Limb (tissue), 2 donors: Measurements from ENCODE around the gene ARNT2.

Experiments
- DNase-seq, 2 donors: peaks; one replicate each; pipeline ENCODE4 v3.0.0-alpha.2; 2016; ENCODE audit errors: extremely low spot score in 2 of 2

ARNT2 gene

DNA sequence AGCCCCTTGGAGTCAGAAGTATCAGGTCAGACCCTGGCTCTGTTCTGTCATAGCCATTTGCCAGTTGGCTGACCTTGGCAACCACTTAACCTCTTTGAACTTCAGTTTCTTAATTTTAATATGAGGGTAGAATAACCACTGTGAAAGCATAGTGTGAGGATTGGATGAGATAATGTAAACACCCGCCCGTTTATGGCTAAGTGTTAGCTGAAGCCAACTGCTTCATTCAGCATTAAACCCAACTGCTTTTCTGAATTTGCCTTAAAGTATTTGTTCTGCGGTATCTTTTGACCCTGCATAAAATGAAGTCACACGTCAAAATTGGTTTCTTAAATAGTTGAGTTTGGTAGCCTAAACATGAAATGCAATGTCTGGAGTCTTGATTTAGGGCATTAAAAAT, 169.4 kb downstream of the ARNT2 start:
- no peak for DNase-seq

DNA sequence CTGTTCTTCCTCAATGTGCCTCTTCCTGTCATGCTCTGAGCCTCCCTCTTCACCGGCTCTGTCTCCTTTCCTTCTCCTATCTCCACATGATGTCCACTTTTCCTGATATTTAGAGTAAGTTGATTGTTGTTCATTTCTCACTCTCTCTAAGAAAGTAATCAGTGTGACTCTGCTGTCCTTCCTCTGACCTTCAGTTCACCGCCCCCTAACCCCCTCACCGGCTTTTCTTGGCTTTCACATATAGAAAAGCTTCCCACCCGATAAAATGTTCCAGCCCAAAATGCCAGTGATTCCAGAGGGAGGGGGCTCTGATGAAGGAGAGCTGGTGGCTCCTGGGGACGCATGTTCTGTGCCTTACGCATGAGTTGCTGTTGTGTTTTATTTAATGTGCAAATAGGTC, 170.4 kb downstream of the ARNT2 start:
- DNase-seq: no peak

DNA sequence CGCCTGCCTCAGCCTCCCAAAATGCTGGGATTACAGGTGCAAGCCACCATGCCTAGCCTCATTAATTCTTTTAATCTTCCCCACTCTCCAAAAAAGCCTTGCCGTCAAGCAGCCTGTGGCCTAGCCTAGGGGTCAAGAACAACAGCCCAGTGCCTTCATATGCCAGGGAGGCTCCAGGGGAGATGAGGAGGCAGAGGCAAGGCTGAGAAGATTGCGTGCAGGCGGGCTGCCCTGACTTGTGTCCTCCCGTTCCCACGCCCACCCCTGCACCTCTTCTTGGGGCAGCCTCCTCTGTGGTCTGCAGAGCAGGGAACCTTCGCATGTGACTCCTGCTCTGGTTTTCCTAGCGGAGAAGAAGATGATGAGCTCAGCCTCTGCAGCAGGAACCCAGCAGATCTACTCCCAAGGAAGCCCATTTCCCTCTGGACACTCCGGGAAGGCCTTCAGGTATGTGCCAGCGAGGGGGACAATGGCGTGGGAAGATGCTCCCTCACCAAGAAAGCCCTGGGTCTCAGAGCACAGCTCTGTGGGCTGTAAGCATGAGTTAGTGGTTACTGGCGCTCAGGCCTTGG, 172.4 kb downstream of the ARNT2 start:
- no peak for DNase-seq

DNA sequence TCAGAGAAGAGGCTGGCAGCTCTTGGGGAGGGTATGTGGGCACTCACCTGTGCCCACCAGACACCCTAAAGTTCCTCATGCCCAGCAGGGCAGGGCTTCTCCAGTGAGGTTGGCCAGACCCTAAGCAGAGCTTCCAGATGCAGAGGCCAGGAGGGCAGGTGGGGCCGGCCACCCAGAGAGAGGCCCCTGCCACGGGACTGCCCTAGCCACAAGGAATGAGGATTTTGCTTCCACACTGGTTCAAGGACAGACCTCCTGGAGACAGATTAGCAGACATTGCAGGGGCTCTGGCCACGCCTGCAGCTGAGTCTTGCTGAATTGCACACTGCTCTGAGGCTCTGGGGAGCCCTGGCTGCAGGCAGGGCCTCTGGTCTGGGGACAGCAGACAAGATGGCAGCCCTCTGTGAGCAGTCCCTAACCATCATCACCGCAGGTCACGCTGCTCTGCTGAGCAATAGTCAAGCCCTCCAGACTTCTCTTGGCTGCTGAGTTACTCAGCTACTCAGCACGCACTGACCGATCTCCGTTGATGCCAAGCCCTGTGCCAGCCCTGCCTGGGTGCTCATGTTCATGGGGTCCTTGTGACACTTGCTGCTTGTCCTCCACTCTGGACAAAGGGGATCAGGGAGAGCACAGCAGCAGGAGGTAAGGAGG, 173.5 kb downstream of the ARNT2 start:
- DNase-seq: no peak

DNA sequence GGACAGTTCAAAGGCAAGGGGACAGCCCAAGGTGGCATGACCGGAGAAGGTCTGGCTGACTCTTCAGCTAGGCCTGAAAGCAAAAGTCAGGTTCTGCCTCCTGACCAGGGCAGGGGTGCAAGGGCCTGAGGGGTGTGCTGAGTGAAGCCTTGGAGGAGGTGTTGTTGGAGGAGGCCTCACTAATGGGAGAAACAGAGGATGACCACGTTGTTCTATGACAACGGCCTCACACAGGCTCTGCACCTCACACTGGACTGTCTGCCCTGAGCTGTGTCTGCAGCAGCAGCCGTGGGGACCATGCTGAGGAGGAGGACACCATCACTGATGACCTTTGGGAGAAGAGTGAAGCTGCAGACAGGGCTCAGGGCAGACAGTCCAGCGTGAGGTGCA, 174.0 kb downstream of the ARNT2 start:
- DNase-seq: no peak

DNA sequence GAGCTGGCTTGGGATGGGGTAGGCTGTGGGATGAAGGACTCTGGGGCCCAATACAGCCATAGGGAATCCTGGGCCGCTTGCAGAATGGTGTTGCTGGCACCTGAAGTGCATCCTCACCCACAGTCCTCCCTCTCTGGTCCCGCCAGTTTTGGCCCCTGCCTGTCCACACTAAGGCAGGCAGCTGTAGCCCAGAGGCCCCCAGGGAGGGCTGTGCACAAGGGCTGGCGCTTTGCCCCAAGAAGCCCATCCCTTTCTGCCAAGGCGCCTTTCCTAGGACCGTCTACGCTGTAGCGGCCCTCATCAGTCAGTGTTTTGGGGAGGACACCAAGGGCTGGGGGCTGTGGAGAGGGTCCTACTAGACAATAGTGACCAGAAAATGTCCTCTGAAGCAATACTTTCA, 174.7 kb downstream of the ARNT2 start:
- DNase-seq: no peak

DNA sequence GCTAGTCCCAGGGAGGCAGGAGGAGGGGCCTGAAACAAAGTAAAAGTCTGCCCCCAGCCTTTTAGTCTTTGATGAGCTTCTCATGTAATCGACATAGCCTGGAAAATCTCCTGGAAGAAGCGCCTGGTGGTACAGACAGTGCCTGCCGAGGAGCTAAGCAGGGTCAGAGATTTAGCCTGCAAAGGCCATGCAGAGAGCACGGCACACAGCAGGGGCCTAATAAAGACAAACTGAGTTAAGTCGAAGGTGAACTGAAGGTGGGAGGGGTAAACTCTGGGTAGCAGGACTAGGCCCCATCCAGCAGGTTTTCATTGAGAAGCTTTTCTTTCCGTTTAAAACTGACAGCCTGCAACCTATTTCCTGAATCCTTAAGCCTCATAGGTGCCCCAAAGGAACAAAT, 175.4 kb downstream of the ARNT2 start:
- DNase-seq: no peak

DNA sequence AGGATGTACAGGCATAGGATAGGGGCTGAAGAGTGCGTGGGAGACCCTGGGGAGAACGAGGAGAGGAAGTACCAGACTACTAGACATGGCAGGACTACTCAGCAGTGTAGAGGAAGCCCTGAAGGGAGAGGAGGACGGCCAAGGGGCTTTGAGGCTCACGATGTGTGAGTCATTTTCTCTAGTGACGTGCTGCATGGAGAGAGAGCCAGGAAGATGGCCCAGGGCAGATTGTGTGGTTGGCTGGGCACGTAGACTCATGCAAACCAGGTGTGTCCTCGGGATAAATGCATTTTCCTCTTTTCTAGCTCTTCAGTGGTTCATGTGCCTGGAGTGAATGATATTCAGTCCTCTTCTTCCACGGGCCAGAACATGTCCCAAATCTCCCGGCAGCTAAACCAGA, 175.9 kb downstream of the ARNT2 start:
- no peak for DNase-seq

DNA sequence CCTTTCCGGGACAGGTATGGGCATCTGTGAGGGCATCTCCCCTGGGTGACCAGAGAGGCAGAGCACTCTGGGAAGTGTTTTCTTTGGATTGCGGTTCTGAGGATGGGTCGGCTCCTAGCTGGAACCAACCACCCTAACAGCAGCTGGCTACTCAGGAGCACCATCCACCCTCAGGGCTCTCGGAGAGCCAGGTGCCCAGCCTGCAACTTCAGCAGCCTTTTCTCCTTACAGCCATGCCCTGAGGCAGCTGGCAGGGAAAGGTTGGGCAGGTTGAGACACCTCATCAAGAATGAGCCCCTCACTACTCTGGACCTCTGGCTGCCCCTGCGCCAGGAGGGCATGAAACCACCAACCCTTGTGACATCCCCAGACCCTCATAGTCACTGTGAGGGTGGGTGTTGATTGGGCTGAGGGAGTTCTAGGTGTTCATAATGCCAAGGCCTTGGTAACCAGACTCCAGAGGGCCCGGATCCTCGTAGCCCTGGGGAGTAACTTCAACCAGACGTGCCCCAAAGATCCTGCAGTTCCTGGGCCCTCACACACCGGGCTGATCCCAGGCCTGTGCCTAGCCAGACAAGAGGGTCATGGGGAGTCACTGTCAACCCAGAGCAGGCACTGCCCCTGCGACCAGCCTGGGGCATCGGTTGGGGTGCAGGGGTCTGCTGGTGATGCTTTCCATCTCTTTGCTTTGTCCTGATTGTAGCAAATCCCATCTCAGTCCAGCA, 176.5 kb downstream of the ARNT2 start:
- no peak for DNase-seq

DNA sequence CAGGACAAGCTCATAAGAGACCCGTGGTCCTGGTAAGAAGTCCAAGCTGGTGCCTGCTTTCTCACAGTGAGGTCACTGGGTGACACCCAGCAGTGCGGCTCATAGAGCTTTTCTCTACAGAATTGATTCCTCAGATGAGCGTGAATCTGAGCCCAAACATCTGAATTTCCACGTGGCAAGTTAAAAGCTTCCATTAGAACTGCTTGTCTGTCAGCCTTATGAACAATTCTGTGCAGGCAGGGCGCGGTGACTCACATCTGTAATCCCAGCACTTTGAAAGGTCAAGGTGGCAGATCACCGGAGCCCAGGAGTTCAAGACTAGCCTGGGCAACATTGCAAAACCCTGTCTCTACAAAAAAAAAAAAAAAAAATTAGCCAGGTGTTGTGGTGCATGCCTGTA, 177.8 kb downstream of the ARNT2 start:
- no peak for DNase-seq

DNA sequence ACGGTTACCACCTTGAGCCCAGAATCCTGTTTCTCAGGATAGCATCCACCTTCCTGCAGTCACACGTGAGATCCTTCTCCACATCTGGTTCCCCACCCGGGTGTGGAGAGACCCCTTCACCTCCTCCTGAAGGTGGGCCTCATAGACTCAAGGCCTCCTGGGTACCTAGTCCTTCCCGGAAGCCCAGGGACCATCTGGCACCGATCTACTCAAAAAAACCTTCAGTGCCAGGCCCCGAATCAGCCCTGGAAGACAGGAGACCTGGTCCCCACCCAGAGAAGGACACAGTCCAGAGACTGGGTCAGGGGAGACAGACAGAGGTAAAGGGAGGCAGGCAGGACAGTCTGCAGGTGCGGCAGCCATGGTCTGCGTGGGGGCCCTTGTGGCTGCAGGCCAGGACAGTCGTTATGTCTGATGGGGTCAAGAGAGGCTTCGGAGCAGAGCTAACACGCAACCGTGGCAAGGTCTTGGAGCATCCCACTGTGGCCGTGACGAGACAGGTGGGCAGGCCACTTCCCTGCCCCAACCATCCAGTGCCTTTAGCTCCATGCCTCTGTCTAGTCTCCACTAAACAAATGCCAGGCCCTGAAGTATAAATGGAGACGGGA, 178.7 kb downstream of the ARNT2 start:
- no peak for DNase-seq

DNA sequence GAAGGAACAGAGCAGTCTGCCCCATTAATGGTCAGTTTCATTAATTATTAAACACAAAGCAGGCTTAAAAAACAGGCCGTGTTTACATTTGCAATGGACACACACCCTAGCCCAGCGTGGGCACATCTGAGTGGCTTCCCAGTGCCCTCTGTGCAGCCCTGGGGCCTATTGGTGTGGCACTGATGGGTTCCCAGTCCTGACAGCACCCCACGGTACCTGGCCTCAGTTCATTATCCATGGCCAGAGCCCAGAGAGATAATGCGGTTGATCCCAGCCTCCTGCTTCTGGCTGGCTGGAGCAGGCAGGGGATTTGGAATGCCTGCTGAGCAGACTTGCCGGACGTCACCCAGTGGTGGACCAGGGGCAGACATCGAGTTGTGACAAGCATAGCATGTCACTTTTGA, 180.4 kb downstream of the ARNT2 start:
- DNase-seq: no peak

DNA sequence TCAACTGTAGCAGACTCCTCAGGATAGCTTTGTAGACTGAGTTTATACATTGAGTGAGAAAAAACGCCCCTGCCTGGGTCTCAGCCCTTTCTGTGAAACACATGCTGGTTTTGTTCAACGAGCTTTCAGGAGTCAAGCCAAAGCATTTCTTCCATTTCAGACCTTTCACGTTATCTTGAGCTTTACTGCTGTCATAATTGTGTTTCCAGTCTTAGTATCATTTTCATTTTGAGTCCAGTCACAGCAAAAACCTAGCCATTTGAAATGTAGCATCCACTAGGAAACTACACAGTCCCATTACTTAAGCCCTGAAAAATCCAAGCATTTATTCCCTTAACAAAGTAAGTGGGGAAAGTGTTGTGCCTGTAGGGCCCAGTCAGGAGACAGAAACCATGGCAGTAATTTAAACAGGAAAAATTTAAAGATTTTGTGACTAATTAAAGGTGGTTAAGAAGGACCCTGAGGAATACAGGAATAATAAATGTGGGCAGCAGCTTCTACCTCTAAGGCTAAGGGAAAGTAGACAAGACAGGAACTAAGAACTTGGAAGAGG, 180.9 kb downstream of the ARNT2 start:
- no peak for DNase-seq

DNA sequence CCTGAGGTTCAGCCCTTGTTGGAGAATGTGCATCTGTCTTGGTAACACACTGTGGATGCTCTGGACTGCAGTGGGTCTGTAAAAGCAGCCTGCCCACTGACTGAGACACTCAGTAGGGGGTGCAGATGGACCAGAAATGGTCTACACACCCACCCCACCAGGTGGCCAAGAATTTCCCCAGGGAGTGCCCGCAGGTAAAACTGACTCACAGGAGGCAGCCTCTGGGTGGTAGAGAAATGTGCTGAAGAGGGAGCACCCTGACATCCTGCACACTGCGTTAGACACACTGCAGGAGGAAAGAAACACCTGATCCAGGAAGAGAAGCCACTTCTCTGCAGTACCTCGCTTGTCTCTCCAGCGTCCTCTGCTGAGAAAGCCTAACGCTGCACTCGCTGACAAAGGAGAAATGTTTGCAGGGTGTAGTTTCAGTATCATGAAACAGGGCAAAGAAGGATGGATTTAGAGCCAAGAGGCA, 181.4 kb downstream of the ARNT2 start:
- DNase-seq: no peak

DNA sequence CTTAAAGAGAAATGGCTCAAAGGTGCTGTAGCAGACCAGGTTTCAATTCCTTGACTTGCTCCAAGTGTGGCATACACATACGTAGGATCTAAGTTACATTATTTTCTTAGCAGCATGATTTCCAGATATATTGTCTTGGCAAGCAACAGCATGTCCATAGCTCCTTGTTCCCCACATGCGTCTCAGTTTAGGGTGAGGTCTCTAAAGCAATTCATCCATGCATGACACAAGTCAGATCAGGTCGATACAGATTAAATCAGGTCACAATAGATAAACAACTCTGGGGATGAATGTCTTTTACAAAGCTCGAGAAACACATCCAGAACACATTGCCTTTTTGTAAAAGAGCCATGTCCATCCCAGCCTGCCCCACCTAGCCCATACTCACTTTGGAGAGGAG, 182.0 kb downstream of the ARNT2 start:
- DNase-seq: no peak

DNA sequence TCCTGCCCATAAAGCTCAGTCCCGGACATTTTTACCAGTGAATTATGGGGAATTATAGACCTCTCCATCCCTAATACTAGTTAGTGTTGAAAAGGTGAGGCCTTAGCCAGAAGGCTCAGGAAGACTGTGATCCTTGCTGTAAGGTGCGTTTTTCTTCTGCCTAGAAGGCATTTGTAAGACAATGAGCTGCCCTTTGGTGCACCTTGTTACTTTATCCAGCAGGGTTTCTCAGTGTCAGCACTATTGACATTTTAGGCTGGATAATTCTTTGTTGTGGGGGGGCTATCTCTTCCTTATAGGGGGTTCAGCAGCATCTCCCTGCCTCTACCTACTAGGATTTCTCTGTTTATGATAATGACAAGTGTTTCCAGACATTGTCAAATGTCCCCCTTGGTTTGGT, 182.8 kb downstream of the ARNT2 start:
- no peak for DNase-seq

DNA sequence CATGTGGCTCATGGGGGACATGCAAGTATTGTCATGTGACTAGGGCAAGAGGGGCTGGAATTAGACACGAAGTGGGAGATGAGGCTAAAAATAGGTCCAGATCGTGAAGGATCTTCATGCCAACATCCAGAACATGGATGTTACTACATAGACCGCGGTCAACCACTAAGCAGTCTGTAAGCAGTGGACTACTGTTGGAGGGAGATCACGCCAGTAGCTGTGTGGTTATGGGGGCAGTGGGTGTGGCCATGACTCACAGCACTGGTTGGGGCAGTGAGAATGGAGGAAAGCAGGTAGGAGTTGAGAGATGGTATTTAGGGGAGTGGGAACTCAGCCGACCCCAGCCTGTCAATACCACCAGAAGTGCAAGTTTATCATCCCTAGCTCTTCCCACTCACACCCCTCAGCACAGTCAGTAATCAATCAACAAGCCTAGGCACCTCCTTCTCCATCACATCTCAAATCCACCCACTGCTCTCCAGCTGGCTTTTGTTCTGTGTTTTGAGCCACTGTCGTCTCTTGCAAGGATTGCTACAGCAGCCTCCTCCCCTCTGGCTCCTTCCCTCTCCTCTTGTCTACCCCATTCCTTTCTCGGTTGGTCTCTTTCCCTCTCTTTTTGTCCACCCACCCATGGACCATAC, 183.8 kb downstream of the ARNT2 start:
- DNase-seq: no peak

DNA sequence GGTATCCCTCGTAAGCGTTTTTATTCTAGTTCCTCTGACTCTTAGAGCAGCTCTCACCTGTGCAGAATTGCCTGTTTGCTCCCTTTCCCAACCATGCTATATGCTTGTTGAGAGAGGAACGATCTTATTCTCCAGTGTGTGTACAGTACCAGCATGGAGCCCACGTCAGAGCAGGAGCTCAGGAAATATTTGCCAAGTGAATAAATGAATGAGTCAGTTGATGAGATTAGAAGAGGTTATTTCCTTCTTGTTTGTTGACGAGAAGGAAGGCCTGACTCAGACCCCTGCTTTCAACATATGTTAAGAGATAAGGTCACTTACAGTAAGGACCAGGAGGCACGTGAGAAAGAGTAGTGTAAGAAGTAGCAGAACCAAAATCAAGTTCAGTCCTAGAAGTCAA, 184.6 kb downstream of the ARNT2 start:
- DNase-seq: no peak

DNA sequence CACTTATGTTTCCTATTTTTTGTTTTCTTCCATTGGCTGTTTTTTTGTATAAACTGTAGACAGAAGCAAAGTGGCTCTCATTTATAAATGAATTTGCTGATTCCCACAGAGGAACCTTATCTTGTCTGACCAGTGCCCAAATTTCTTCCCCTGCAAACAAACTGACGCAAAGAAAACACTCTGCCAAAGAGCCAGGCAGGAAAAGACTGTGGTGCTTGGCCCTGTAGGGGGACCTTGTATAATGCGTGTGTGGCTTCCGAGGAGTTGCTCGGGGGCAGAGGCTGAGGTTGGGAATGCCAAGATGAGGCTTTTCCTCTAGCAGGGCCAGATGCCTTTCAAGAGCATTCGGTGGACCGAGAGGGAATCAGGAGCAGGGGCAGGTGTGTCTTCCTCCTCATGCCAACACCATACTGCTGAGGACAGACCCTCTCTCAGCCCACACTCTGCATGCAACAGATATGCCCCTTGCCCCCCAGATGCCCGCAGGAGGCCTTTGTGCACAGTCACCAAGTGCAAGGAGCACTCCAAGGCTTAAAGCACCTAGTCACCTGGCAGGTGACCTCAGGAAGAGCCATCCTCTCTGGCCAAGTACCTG, 186.7 kb downstream of the ARNT2 start:
- no peak for DNase-seq

DNA sequence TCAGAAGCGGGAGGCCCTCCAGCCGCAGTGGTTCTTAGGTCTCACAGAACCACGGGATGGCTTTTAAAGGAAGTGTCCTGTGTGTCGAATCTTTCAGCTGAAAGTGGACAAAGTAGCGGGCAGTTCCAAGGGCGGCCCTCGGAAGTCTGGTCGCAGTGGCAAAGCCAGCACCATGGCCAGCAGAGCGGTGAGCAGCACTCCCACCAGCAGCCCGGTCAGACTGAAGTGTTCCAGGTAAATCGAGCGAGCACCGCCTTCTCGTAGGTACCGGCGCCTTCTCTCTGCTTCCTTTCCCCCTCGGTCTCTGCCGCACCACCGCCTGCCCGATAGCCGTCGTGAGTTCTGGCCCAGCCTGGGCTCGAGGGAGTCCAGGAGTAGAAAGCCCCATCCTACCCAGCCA, 187.3 kb downstream of the ARNT2 start:
- no peak for DNase-seq
